ENCODE measurements around the gene CSF1R. TPM values are rescaled to one million over a fixed set of nuclear protein-coding genes. Genes with fewer than 3 reads are reported as not detected.
A peak's percentile ranks its signal among the peaks of the same experiment; 100 is the strongest.
"Not testable (repeated sequence)": the region's sequence is repeated elsewhere in the genome, so short reads cannot be mapped to it uniquely, and the experiment has no call there.

CSF1R gene
- total and polyA plus RNA-seq, 10 donors: 23.1 to 429 (median 291) TPM

DNA sequence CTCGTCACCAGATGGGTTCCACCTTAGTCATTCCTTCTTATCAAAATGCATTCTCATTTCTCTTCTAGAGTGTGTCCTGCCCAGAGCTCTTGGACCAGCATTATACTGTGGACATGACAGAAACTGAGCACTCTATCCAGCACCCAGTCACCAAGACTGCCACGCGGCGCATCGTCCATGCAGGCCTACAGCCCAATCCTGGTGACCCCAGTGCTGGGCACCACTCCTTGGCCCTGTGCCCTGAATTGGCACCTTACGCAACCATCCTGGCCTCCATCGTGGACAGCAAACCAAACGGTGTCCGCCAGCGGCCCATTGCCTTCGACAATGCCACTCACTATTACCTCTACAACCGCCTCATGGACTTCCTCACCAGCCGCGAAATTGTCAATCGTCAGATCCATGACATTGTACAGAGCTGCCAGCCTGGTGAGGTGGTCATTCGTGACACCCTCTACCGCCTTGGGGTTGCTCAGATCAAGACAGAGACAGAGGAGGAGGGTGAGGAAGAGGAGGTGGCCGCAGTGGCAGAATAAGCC lies 34.6 kb downstream of the CSF1R start:
- DNase-seq: no peak
- intact Hi-C loops (cut with DNase I; ENCODE audit: low total_unique reads): no loop called here
- no peak overlapping the region for H3K4me3 ChIP-seq
- peak; percentile 59 to 75 (median 64) for TF ChIP-seq POLR2AphosphoS5 (IDR thresholded peaks at IDR 0.05)
- TF ChIP-seq, protein P1, sequence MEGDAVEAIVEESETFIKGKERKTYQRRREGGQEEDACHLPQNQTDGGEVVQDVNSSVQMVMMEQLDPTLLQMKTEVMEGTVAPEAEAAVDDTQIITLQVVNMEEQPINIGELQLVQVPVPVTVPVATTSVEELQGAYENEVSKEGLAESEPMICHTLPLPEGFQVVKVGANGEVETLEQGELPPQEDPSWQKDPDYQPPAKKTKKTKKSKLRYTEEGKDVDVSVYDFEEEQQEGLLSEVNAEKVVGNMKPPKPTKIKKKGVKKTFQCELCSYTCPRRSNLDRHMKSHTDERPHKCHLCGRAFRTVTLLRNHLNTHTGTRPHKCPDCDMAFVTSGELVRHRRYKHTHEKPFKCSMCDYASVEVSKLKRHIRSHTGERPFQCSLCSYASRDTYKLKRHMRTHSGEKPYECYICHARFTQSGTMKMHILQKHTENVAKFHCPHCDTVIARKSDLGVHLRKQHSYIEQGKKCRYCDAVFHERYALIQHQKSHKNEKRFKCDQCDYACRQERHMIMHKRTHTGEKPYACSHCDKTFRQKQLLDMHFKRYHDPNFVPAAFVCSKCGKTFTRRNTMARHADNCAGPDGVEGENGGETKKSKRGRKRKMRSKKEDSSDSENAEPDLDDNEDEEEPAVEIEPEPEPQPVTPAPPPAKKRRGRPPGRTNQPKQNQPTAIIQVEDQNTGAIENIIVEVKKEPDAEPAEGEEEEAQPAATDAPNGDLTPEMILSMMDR (IDR thresholded peaks at IDR 0.05 in 8 of 11, conservative IDR thresholded peaks at IDR 0.05 in 3 of 11): no peak
- H3K27me3 ChIP-seq (replicated peaks in 1 of 7): no peaks in the 10 kb centered on the region
- no peaks in the 10 kb centered on the region for H3K9me3 ChIP-seq
- peaks cover 6 to 100% (median 88%) of the 10 kb centered on the region in 6 donors for H3K36me3 ChIP-seq
- 84 to 97% (median 90%) methylated on average over 17 to 18 of the region's 18 CpGs for WGBS, 5 donors
- H3K4me1 ChIP-seq: peaks cover 0 to 19% (median 0%) of the 10 kb centered on the region in 6 donors
- peak overlapping the region in 1 of 8 donors; percentile 14 for H3K27ac ChIP-seq

DNA sequence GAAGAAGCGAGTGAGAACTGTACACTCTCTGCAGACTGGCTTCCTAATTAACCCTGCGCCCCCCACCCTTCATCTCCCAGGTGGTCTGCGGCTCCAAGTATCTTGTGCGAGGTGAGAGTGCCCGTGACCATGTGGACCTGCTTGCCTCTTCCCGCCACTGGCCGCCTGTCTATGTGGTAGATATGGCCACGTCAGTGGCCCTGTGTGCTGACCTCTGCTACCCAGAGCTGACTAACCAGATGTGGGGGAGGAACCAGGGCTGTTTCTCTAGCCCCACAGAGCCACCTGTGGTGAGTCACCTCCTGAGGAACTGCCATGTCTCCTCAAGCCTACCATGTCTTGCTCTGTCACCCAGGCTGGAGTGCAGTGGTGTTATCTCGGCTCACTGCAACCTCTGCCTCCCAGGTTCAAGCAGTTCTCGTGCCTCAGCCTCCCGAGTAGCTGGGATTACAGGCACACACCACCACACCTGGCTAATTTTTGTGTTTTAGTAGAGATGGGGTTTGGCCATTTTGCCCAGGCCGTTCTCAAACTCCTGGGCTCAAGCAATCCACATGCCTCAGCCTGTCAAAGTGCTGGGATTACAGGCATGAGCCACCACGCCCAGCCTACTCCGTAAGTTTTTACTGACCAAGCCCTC lies 36.1 kb downstream of the CSF1R start:
- 86 to 95% (median 90%) methylated on average over 13 to 14 of the region's 14 CpGs for WGBS, 5 donors
- peak; percentile 49 to 61 (median 57) for TF ChIP-seq POLR2AphosphoS5 (IDR thresholded peaks at IDR 0.05)
- Histone ChIP-seq H3K4me1 (peaks cover 0 to 29% (median 2%) of the 10 kb centered on the region in 6 donors), H3K36me3 (peaks cover 6 to 100% (median 98%) of the 10 kb centered on the region in 6 donors)
- H3K4me3 ChIP-seq; H3K9me3 ChIP-seq; DNase-seq; H3K27me3 ChIP-seq (replicated peaks in 1 of 7); H3K27ac ChIP-seq; intact Hi-C loops (cut with DNase I; ENCODE audit: low total_unique reads): not testable (repeated sequence)

DNA sequence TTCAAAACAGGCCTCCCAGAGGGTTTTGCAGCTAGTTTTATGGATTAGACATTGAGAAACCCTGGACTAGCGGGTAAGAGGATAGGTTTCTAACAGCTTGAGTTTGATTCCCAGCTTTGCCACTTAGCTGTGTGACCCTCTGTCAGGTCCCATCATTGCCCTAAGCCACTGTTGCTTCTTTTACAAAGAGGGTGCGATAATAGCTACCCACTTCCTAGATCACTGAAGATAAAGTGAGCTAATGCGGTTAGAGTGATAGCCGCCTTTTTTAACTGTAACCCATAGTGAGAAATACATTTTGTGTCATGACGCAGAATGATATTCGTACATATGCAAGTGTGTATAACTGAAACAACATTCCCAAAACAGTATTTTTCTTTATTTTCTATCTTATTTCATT lies 40.3 kb downstream of the CSF1R start:
- Histone ChIP-seq H3K9me3 (no peaks in the 10 kb centered on the region), H3K27ac (no peak overlapping the region), H3K36me3 (peaks cover 12 to 100% (median 94%) of the 10 kb centered on the region in 6 donors), H3K4me1 (peaks cover 3 to 44% (median 17%) of the 10 kb centered on the region in 6 donors), H3K4me3 (no peak overlapping the region), H3K27me3 (replicated peaks in 1 of 7) (no peaks in the 10 kb centered on the region)
- 76 to 93% (median 88%) methylated on average over 6 of the region's 6 CpGs for WGBS, 5 donors
- DNase-seq: no peak
- TF ChIP-seq, protein P1 (IDR thresholded peaks at IDR 0.05 in 8 of 11, conservative IDR thresholded peaks at IDR 0.05 in 3 of 11): no peak
- TF ChIP-seq POLR2A (IDR thresholded peaks at IDR 0.05) (no peak), POLR2AphosphoS5 (IDR thresholded peaks at IDR 0.05) (no peak)
- intact Hi-C loops (cut with DNase I; ENCODE audit: low total_unique reads): no loop called here

DNA sequence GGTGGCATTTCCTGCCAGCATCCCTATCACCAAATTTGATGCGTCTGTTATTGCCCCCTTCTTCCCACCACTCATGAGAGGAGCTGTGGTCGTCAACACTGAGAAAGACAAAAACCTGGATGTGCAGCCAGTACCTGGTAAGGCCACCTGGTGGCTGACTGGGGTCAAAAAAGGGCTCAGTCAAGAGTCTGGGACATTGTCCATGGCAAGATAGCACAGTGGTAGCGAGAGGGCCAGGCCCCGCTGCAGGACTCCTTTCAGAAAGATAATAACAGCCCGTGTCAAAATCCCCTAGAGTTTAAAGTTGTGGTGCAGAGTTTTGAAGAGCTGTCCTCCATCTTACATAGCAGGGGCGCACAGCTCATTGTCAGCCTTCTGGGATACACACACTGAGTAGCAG lies 40.8 kb downstream of the CSF1R start:
- 90 to 96% (median 92%) methylated on average over 6 of the region's 6 CpGs for WGBS, 5 donors
- no peak overlapping the region for H3K4me3 ChIP-seq
- no peak overlapping the region for H3K27ac ChIP-seq
- DNase-seq: no peak
- H3K36me3 ChIP-seq: peaks cover 16 to 100% (median 94%) of the 10 kb centered on the region in 6 donors
- intact Hi-C loops (cut with DNase I; ENCODE audit: low total_unique reads): no loop called here
- H3K4me1 ChIP-seq: peaks cover 3 to 40% (median 17%) of the 10 kb centered on the region in 6 donors
- H3K9me3 ChIP-seq: no peaks in the 10 kb centered on the region
- H3K27me3 ChIP-seq (replicated peaks in 1 of 7): no peaks in the 10 kb centered on the region
- TF ChIP-seq, protein P1 (IDR thresholded peaks at IDR 0.05 in 8 of 11, conservative IDR thresholded peaks at IDR 0.05 in 3 of 11): no peak
- TF ChIP-seq POLR2A (IDR thresholded peaks at IDR 0.05): no peak
- TF ChIP-seq POLR2AphosphoS5 (IDR thresholded peaks at IDR 0.05): no peak

Measured in spleen (tissue), 11 donors.